GM12878 (cell line): Measurements from ENCODE around the gene SORBS2. TPM values are rescaled to one million over a fixed set of nuclear protein-coding genes. Genes with fewer than 3 reads are reported as not detected.

ENCODE experiments used
- ATAC-seq: fragments of 200-7000 bp; cut with Tn5 transposase; 3 replicates; pipeline ENCODE4 v1.9.1; 2020; ENCODE audit warnings: mild to moderate bottlenecking, moderate library complexity
- BruUV-seq: library from RNA; stranded (reverse); fragments of 400-500 nt; replicated peaks from 2 replicates; lab custom pipeline; 2021; lab: Mats Ljungman, UMichigan
- CTCF ChIA-PET: fragments of 300-600 bp; sonication (Branson Sonifier 250); formaldehyde crosslinking; extraction: SDS; loops from one replicate; lab custom pipeline; 2021; ENCODE audit warnings: inconsistent platforms; lab: Yijun Ruan, JAX
- POLR2A ChIA-PET: fragments of 350-600 bp; formaldehyde crosslinking; extraction: SDS; loops from one replicate; lab custom pipeline; 2021; ENCODE audit warnings: inconsistent platforms; lab: Charles Lee
- RAD21 ChIA-PET: fragments of 300-600 bp; sonication (Branson Sonifier 250); formaldehyde crosslinking; loops from one replicate; lab custom pipeline; 2023; ENCODE audit warnings: antibody characterized with exemption; ENCODE audit not compliant: unreplicated experiment; lab: Charles Lee
- SMC1A ChIA-PET: fragments of 300-600 bp; sonication (Branson Sonifier 250); formaldehyde crosslinking; loops from one replicate; lab custom pipeline; 2023; ENCODE audit not compliant: unreplicated experiment, uncharacterized antibody; lab: Charles Lee
- DNase-seq: peaks from one replicate; pipeline ENCODE4 v3.0.0-alpha.2; 2011; ENCODE audit warnings: low read depth, low spot score
- FAIRE-seq: peaks from 3 replicates; lab custom pipeline; 2011; peaks lifted over from hg19 to GRCh38; lab: Jason Lieb, UNC
- H2AFZ ChIP-seq: 2 replicates; pipeline ENCODE4 v1.6.0; 2011; ENCODE audit warnings: low read depth, low read length, control low read depth; ENCODE audit not compliant: control insufficient read depth
- H3K27ac ChIP-seq: 2 replicates; pipeline ENCODE4 v1.5.1; 2011; ENCODE audit warnings: control low read depth; ENCODE audit not compliant: control insufficient read depth, insufficient read depth
- H3K27me3 ChIP-seq, 2 experiments: replicated peaks in 1 of 2; 2 replicates each; pipeline versions ENCODE4 v1.6.0 to v1.6.1; 2011; ENCODE audit warnings: low read length in 1 of 2; ENCODE audit not compliant: control insufficient read depth in 2 of 2, insufficient read depth in 2 of 2
- H3K36me3 ChIP-seq, 2 experiments: 2 replicates each; pipeline ENCODE4 v1.5.1; 2011; ENCODE audit warnings: low read length in 1 of 2; ENCODE audit not compliant: control insufficient read depth in 2 of 2, insufficient read depth in 2 of 2
- H3K4me1 ChIP-seq: 2 replicates; pipeline ENCODE4 v1.6.1; 2011; ENCODE audit warnings: mild to moderate bottlenecking, low read length, moderate library complexity, mixed read lengths; ENCODE audit not compliant: control insufficient read depth, insufficient read depth
- H3K4me2 ChIP-seq: 2 replicates; pipeline ENCODE4 v1.6.0; 2011; ENCODE audit warnings: control low read depth; ENCODE audit not compliant: control insufficient read depth, insufficient read depth
- H3K4me3 ChIP-seq: fragments of 200-600 bp; sonication (generic); 2 replicates; pipeline ENCODE4 v1.5.1; 2016
- H3K79me2 ChIP-seq: 2 replicates; pipeline ENCODE4 v1.6.0; 2011; ENCODE audit warnings: low read length; ENCODE audit not compliant: control insufficient read depth, insufficient read depth
- H3K9ac ChIP-seq: 2 replicates; pipeline ENCODE4 v1.8.0; 2011; ENCODE audit warnings: low read length, control low read depth, mixed read lengths; ENCODE audit not compliant: control insufficient read depth, insufficient read depth
- H3K9me3 ChIP-seq: replicated peaks from 3 replicates; pipeline ENCODE4 v1.5.1; 2011; ENCODE audit warnings: mild to moderate bottlenecking, low read length; ENCODE audit not compliant: control insufficient read depth, insufficient read depth
- H4K20me1 ChIP-seq: 2 replicates; pipeline ENCODE4 v1.6.0; 2011; ENCODE audit not compliant: control insufficient read depth, insufficient read depth
- POLR2AphosphoS2 ChIP-seq: IDR thresholded peaks from 2 replicates; pipeline ENCODE4 v1.6.1; 2011; ENCODE audit warnings: low read depth, mild to moderate bottlenecking, low read length, improper control_type of control experiment, moderate library complexity
- ZBTB33 ChIP-seq: fragments of 450-650 bp; IDR thresholded peaks from 2 replicates; pipeline ENCODE4 v1.6.1; 2017; ENCODE audit warnings: mild to moderate bottlenecking
- ZNF687 ChIP-seq: fragments of 450-650 bp; IDR thresholded peaks from 2 replicates; pipeline ENCODE4 v1.6.1; 2017; ENCODE audit warnings: mild to moderate bottlenecking, moderate library complexity
- ZSCAN29 ChIP-seq: fragments of 450-650 bp; IDR thresholded peaks from 2 replicates; pipeline ENCODE4 v1.6.1; 2017; ENCODE audit warnings: mild to moderate bottlenecking, moderate library complexity
- WGBS: methylation state at CpG from one replicate; pipeline ENCODE4 v1.1.6; 2016; ENCODE audit warnings: low lambda C conversion rate; ENCODE audit not compliant: insufficient replicate concordance, insufficient coverage; ENCODE audit errors: missing lambda C conversion rate; 5-methylcytosine and 5-hydroxymethylcytosine counted together
- in situ Hi-C: fragments of 300-500 bp; cut with MboI; formaldehyde crosslinking; loops from 9 replicates; pipeline ENCODE4 v1.14.3; 2018; ENCODE audit warnings: mixed read lengths
- intact Hi-C: fragments of 100-400 bp; cut with micrococcal nuclease; formaldehyde crosslinking; loops from one replicate; pipeline ENCODE4 v1.14.2; 2022; ENCODE audit not compliant: unreplicated experiment
- polyA plus RNA-seq, 11 experiments: library from polyadenylated mRNA; depleted of rRNA in 4 of 11; unstranded in 6 of 11; stranded (reverse) in 5 of 11; fragments of >200 nt; fragmentation: Nextera tagmentation in 4 of 11; fragmentation: Illumina TruSeq in 1 of 11; extraction: Ambion mirVana in 4 of 11; extraction: Trizol in 1 of 11; gene quantifications; 1 replicate in 1 of 11; 2 replicates in 10 of 11; pipeline versions ENCODE4 v1.2.1 to v1.2.3, GENCODE V29; 2011 to 2016; ENCODE audit warnings: inconsistent platforms in 2 of 11, missing spikeins in 2 of 11, low read depth in 1 of 11
- total RNA-seq, 4 experiments: library from RNA; depleted of rRNA in 3 of 4; stranded (reverse); fragments of >200 nt in 3 of 4; fragmentation: Illumina TruSeq in 1 of 4; extraction: Trizol in 1 of 4; gene quantifications; 2 replicates each; pipeline versions ENCODE4 v1.2.1 to v1.2.3, GENCODE V29; 2013 to 2021

Gene SORBS2
- total and polyA plus RNA-seq, 10 of the 15 experiments (the other 5 are each of a cell fraction or from before 2014, with no cell fraction given): 0.06 to 3.0 (median 0.79) TPM

GRCh38 chr4:185567381-185568376 lies 244.3 kb downstream of the SORBS2 start:
- 74% methylated on average over 21 of the region's 21 CpGs for WGBS
- BruUV-seq: no TSS peak
- RAD21 ChIA-PET: no interaction called here
- H3K9ac ChIP-seq: no peak overlapping the region
- DNase-seq: no peak
- H3K4me3 ChIP-seq: no peak overlapping the region
- SMC1A ChIA-PET: interaction anchor here (1.1 kb wide), 1 partner anchor 95 kb away, joined by 3 read pairs; no protein-coding TSS in a partner anchor
- no peak for FAIRE-seq
- H3K79me2 ChIP-seq: no peaks in the 10 kb centered on the region
- H3K9me3 ChIP-seq: peaks cover 2% of the 10 kb centered on the region; the same call in 1 of the 3 replicates
- CTCF ChIA-PET: interaction anchor here (0.6 kb wide), 1 partner anchor 321 kb away, joined by 4 read pairs; no protein-coding TSS in a partner anchor
- no peak for ATAC-seq
- in situ Hi-C loops (no loop called here), intact Hi-C loops (no loop called here)
- no peak overlapping the region for H3K27ac ChIP-seq
- H3K4me2 ChIP-seq: no peak overlapping the region
- no peaks in the 10 kb centered on the region; a peak in 1 of 4 replicates for H3K27me3 ChIP-seq
- H3K4me1 ChIP-seq: no peaks in the 10 kb centered on the region
- POLR2A ChIA-PET: no interaction called here
- H2AFZ ChIP-seq: no peak overlapping the region
- no peaks in the 10 kb centered on the region for H3K36me3 ChIP-seq
- no peaks in the 10 kb centered on the region for H4K20me1 ChIP-seq
- TF ChIP-seq POLR2AphosphoS2: no peak
- TF ChIP-seq ZNF687: no peak
- TF ChIP-seq ZBTB33: no peak
- TF ChIP-seq ZSCAN29: no peak
